Measurements from ENCODE around the gene FBXO42.
"Not testable (repeated sequence)": the region's sequence is repeated elsewhere in the genome, so short reads cannot be mapped to it uniquely, and the experiment has no call there.

DNA sequence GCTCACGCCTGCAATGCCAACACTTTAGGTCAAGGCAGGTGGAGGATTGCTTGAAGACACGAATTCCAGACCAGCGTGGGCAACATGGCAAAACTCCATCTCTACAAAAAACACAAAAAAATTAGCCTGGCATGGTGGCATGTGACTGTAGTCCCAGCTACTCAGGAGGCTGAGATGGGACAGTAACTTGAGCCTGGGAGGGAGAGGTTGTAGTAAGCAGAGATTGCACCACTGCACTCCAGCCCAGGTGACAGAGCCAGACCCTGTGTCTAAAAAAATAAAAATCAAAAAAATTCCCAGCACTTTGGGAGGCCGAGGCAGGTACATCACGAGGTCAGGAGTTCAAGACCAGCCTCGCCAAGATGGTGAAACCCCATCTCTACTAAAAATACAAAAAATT, 9.0 kb downstream of the FBXO42 start:
- not testable (repeated sequence) for TF ChIP-seq POLR2A, POLR2AphosphoS5 (IDR thresholded peaks at IDR 0.05)
- TF ChIP-seq, protein P1, sequence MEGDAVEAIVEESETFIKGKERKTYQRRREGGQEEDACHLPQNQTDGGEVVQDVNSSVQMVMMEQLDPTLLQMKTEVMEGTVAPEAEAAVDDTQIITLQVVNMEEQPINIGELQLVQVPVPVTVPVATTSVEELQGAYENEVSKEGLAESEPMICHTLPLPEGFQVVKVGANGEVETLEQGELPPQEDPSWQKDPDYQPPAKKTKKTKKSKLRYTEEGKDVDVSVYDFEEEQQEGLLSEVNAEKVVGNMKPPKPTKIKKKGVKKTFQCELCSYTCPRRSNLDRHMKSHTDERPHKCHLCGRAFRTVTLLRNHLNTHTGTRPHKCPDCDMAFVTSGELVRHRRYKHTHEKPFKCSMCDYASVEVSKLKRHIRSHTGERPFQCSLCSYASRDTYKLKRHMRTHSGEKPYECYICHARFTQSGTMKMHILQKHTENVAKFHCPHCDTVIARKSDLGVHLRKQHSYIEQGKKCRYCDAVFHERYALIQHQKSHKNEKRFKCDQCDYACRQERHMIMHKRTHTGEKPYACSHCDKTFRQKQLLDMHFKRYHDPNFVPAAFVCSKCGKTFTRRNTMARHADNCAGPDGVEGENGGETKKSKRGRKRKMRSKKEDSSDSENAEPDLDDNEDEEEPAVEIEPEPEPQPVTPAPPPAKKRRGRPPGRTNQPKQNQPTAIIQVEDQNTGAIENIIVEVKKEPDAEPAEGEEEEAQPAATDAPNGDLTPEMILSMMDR (IDR thresholded peaks at IDR 0.05) = not testable (repeated sequence)

All from upper lobe of left lung (tissue), 4 donors.